Caco-2 (cell line): Measurements from ENCODE around the gene FAAP20. TPM values are rescaled to one million over a fixed set of nuclear protein-coding genes. Genes with fewer than 3 reads are reported as not detected.

Source experiments
- BruUV-seq: library from RNA; stranded (reverse); fragments of 400-500 nt; replicated peaks from 2 replicates; lab custom pipeline; 2021; lab: Mats Ljungman, UMichigan
- CTCF ChIA-PET: fragments of 300-600 bp; sonication (Branson Sonifier 250); formaldehyde crosslinking; loops from one replicate; lab custom pipeline; 2022; ENCODE audit warnings: antibody characterized with exemption; lab: Charles Lee
- POLR2A ChIA-PET: fragments of 300-600 bp; sonication (Branson Sonifier 250); formaldehyde crosslinking; loops from one replicate; lab custom pipeline; 2022; ENCODE audit warnings: antibody characterized with exemption; lab: Charles Lee
- DNase-seq, 2 experiments: peaks; one replicate each; pipeline versions ENCODE4 v3.0.0 to v3.0.0-alpha.2; 2020 to 2022
- H3K27me3 ChIP-seq: replicated peaks from 2 replicates; pipeline ENCODE4 v1.6.0; 2011; ENCODE audit warnings: low read length; ENCODE audit not compliant: control insufficient read depth, insufficient read depth
- H3K36me3 ChIP-seq: 2 replicates; pipeline ENCODE4 v1.5.1; 2011; ENCODE audit warnings: low read length; ENCODE audit not compliant: control insufficient read depth, insufficient read depth
- H3K4me1 ChIP-seq: fragments of 250-450 bp; sonication (Bioruptor Pico); 2 replicates; pipeline ENCODE4 v1.5.1; 2020; ENCODE audit warnings: mild to moderate bottlenecking
- H3K4me3 ChIP-seq: 2 replicates; pipeline ENCODE4 v1.5.1; 2011; ENCODE audit warnings: low read depth, mild to moderate bottlenecking, control low read depth, low read length
- H3K9me3 ChIP-seq: fragments of 250-450 bp; sonication (Bioruptor Pico); 2 replicates; pipeline ENCODE4 v1.5.1; 2020; ENCODE audit warnings: mild to moderate bottlenecking, moderate library complexity
- H3K27ac Mint-ChIP-seq: one replicate; pipeline ENCODE4 v1.8.0; 2022; ENCODE audit warnings: mixed read lengths; ENCODE audit not compliant: unreplicated experiment
- H3K27me3 Mint-ChIP-seq: one replicate; pipeline ENCODE4 v1.8.0; 2022; ENCODE audit warnings: mixed read lengths; ENCODE audit not compliant: insufficient read depth, unreplicated experiment
- H3K36me3 Mint-ChIP-seq: one replicate; pipeline ENCODE4 v1.8.0; 2022; ENCODE audit warnings: mild to moderate bottlenecking, mixed read lengths; ENCODE audit not compliant: insufficient read depth, unreplicated experiment
- H3K4me1 Mint-ChIP-seq: one replicate; pipeline ENCODE4 v1.8.0; 2022; ENCODE audit warnings: low read depth, mixed read lengths; ENCODE audit not compliant: unreplicated experiment
- H3K4me3 Mint-ChIP-seq: one replicate; pipeline ENCODE4 v1.8.0; 2022; ENCODE audit warnings: mild to moderate bottlenecking, moderate library complexity, mixed read lengths; ENCODE audit not compliant: unreplicated experiment
- H3K9me3 Mint-ChIP-seq: one replicate; pipeline ENCODE4 v1.8.0; 2022; ENCODE audit warnings: mixed read lengths; ENCODE audit not compliant: unreplicated experiment
- CTCF ChIP-seq, 2 experiments: fragments of 200-600 bp in 1 of 2; IDR thresholded peaks; 1 replicate in 1 of 2; 2 replicates in 1 of 2; pipeline versions ENCODE4 v1.5.1 to v1.8.0; 2011 to 2022; ENCODE audit warnings: antibody characterized with exemption in 1 of 2, control low read depth in 1 of 2, inconsistent platforms in 1 of 2, low read depth in 1 of 2, low read length in 1 of 2, mild to moderate bottlenecking in 1 of 2, moderate library complexity in 1 of 2; ENCODE audit not compliant: insufficient read depth in 1 of 2, severe bottlenecking in 1 of 2, unreplicated experiment in 1 of 2
- intact Hi-C: fragments of 100-400 bp; cut with micrococcal nuclease; formaldehyde crosslinking; loops from one replicate; pipeline ENCODE4 v1.10.0; 2022; ENCODE audit not compliant: unreplicated experiment
- total RNA-seq: library from RNA; stranded (reverse); gene quantifications from 2 replicates; pipeline ENCODE4 v1.2.3, GENCODE V29; 2022

The FAAP20 gene
- total RNA-seq, 1 experiment from 2014 or later: 72.4 TPM

GRCh38 chr1:2236695-2237677 lies 42.4 kb upstream of the FAAP20 start:
- intact Hi-C loops: no loop called here
- Mint-ChIP-seq H3K36me3 (peaks cover 5% of the 10 kb centered on the region), H3K27me3 (no peaks in the 10 kb centered on the region), H3K4me3 (no peak overlapping the region), H3K9me3 (no peaks in the 10 kb centered on the region), H3K4me1 (peaks cover under 1% of the 10 kb centered on the region), H3K27ac (no peak overlapping the region)
- no TSS peak for BruUV-seq
- Histone ChIP-seq H3K4me3 (no peak overlapping the region), H3K9me3 (no peaks in the 10 kb centered on the region), H3K4me1 (no peaks in the 10 kb centered on the region), H3K36me3 (no peaks in the 10 kb centered on the region), H3K27me3 (no peaks in the 10 kb centered on the region)
- ChIA-PET POLR2A (no interaction called here), CTCF (no interaction called here)
- DNase-seq: no peak
- no peak for TF ChIP-seq CTCF (IDR thresholded peaks at IDR 0.05; ENCODE audit: insufficient read depth in 1 of 2, low read depth in 1 of 2, low read length in 1 of 2, severe bottlenecking in 1 of 2, unreplicated experiment in 1 of 2)

GRCh38 chr1:2235300-2235998 lies 40.9 kb upstream of the FAAP20 start:
- Histone ChIP-seq H3K4me3 (no peak overlapping the region), H3K9me3 (no peaks in the 10 kb centered on the region), H3K36me3 (no peaks in the 10 kb centered on the region), H3K4me1 (no peaks in the 10 kb centered on the region), H3K27me3 (no peaks in the 10 kb centered on the region)
- no peak for TF ChIP-seq CTCF (IDR thresholded peaks at IDR 0.05; ENCODE audit: insufficient read depth in 1 of 2, low read depth in 1 of 2, low read length in 1 of 2, severe bottlenecking in 1 of 2, unreplicated experiment in 1 of 2)
- H3K4me1 Mint-ChIP-seq: peaks cover 9% of the 10 kb centered on the region
- BruUV-seq: no TSS peak
- H3K4me3 Mint-ChIP-seq: no peak overlapping the region
- no peak for DNase-seq
- ChIA-PET CTCF (no interaction called here), POLR2A (no interaction called here)
- no peak overlapping the region for H3K27ac Mint-ChIP-seq
- intact Hi-C loops: no loop called here
- no peaks in the 10 kb centered on the region for H3K9me3 Mint-ChIP-seq
- H3K27me3 Mint-ChIP-seq: no peaks in the 10 kb centered on the region
- H3K36me3 Mint-ChIP-seq: peaks cover 5% of the 10 kb centered on the region

- Histone ChIP-seq H3K27me3 (no peaks in the 10 kb centered on the region), H3K9me3 (no peaks in the 10 kb centered on the region), H3K4me3 (no peak overlapping the region), H3K4me1 (no peaks in the 10 kb centered on the region), H3K36me3 (no peaks in the 10 kb centered on the region)
- Mint-ChIP-seq H3K27me3 (no peaks in the 10 kb centered on the region), H3K27ac (no peak overlapping the region), H3K4me3 (no peak overlapping the region), H3K36me3 (peaks cover 6% of the 10 kb centered on the region), H3K9me3 (no peaks in the 10 kb centered on the region), H3K4me1 (peaks cover 9% of the 10 kb centered on the region)
- ChIA-PET CTCF (interaction anchor here (0.8 kb wide), 1 partner anchor 40 kb away, joined by 3 read pairs; the partner anchor contains the start of gene FAAP20), POLR2A (no interaction called here)
- no peak for TF ChIP-seq CTCF (IDR thresholded peaks at IDR 0.05; ENCODE audit: insufficient read depth in 1 of 2, low read depth in 1 of 2, low read length in 1 of 2, severe bottlenecking in 1 of 2, unreplicated experiment in 1 of 2)
- intact Hi-C loops: no loop called here
- DNase-seq: no peak
- BruUV-seq: no TSS peak
Observed at GRCh38 chr1:2234762-2235113, 40.2 kb upstream of the FAAP20 start.
